Right kidney (tissue), 1 donor: Measurements from ENCODE around the gene CTDP1.

Source experiments
- DNase-seq: peaks from one replicate; pipeline ENCODE4 v3.0.0-alpha.2; 2016

CTDP1 gene

GRCh38 chr18:79764131-79764530, 84.5 kb downstream of the CTDP1 start:
- DNase-seq, result no peak

GRCh38 chr18:79765491-79766245, 86.1 kb downstream of the CTDP1 start:
- DNase-seq, result no peak

- no peak for DNase-seq
These were observed 86.7 kb downstream of the CTDP1 start for GRCh38 chr18:79766308-79766707.

- no peak for DNase-seq
These were observed 89.1 kb downstream of the CTDP1 start for GRCh38 chr18:79768745-79769144.

- no peak for DNase-seq
These were observed 90.3 kb downstream of the CTDP1 start for GRCh38 chr18:79769698-79770500.

- no peak for DNase-seq
These were observed 90.9 kb downstream of the CTDP1 start for GRCh38 chr18:79770501-79770815.

GRCh38 chr18:79770826-79771225, 91.2 kb downstream of the CTDP1 start:
- DNase-seq, result no peak

GRCh38 chr18:79771446-79772107, 92.0 kb downstream of the CTDP1 start:
- DNase-seq, result no peak

- DNase-seq, result no peak
These were observed 92.7 kb downstream of the CTDP1 start for GRCh38 chr18:79772108-79772864.

GRCh38 chr18:79772865-79773696, 93.5 kb downstream of the CTDP1 start:
- DNase-seq, result no peak

- no peak for DNase-seq
These were observed 94.5 kb downstream of the CTDP1 start for GRCh38 chr18:79774111-79774510.

GRCh38 chr18:79775441-79776221, 96.0 kb downstream of the CTDP1 start:
- DNase-seq, result no peak

GRCh38 chr18:79776674-79777073, 97.1 kb downstream of the CTDP1 start:
- DNase-seq, result no peak

- no peak for DNase-seq
These were observed 98.7 kb downstream of the CTDP1 start for GRCh38 chr18:79778291-79778791.

- DNase-seq, result no peak
These were observed 99.6 kb downstream of the CTDP1 start for GRCh38 chr18:79779021-79779699.

- DNase-seq, result no peak
These were observed 100.1 kb downstream of the CTDP1 start for GRCh38 chr18:79779700-79780190.

- DNase-seq, result no peak
These were observed 100.9 kb downstream of the CTDP1 start for GRCh38 chr18:79780547-79780946.

- DNase-seq, result no peak
These were observed 101.8 kb downstream of the CTDP1 start for GRCh38 chr18:79781331-79781941.

GRCh38 chr18:79782566-79783308, 103.1 kb downstream of the CTDP1 start:
- no peak for DNase-seq
